ENCODE data around the gene CRACDL. TPM values are rescaled to one million over a fixed set of nuclear protein-coding genes. Genes with fewer than 3 reads are reported as not detected.

Gene CRACDL
- total RNA-seq, 1 experiment from 2014 or later, result not detected

DNA sequence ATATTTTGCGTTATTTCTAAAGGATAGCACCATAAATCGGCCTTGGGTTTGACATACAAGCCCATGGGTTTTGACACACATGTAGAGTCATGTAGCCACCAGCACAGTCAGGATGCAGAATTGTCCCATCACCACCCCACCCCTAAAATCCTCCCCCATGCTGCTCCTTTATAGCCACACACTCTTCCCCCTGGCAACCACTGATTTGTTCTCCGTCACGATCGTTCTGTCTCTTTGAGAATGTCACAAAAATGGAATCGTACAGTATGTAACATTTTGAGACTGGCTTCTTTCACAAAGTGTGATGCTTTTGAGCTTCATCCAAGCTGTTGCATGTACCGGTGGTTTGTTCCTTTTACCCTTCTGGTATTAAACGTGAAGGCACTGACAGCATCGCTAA is 39.1 kb downstream of the CRACDL start:
- no peaks in the 10 kb centered on the region for H4K20me1 ChIP-seq (ENCODE audit: low read length)
- no TSS peak for BruUV-seq (replicated peaks)
- TF ChIP-seq, protein P1, sequence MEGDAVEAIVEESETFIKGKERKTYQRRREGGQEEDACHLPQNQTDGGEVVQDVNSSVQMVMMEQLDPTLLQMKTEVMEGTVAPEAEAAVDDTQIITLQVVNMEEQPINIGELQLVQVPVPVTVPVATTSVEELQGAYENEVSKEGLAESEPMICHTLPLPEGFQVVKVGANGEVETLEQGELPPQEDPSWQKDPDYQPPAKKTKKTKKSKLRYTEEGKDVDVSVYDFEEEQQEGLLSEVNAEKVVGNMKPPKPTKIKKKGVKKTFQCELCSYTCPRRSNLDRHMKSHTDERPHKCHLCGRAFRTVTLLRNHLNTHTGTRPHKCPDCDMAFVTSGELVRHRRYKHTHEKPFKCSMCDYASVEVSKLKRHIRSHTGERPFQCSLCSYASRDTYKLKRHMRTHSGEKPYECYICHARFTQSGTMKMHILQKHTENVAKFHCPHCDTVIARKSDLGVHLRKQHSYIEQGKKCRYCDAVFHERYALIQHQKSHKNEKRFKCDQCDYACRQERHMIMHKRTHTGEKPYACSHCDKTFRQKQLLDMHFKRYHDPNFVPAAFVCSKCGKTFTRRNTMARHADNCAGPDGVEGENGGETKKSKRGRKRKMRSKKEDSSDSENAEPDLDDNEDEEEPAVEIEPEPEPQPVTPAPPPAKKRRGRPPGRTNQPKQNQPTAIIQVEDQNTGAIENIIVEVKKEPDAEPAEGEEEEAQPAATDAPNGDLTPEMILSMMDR (conservative IDR thresholded peaks at IDR 0.05; ENCODE audit: low read depth, low read length), result no peak
- TF ChIP-seq EZH2phosphoT487 (IDR thresholded peaks at IDR 0.05; ENCODE audit: borderline replicate concordance, low read length) (no peak), EZH2 (IDR thresholded peaks at IDR 0.05; ENCODE audit: low read length, unreplicated experiment) (no peak)
- ChIA-PET POLR2A (ENCODE audit: unreplicated experiment) (no interaction called here), CTCF (no interaction called here)
- ATAC-seq (no peak), DNase-seq (no peak)
- H3K9me3 ChIP-seq (ENCODE audit: low read length), result no peaks in the 10 kb centered on the region
- no peak overlapping the region for H3K4me2 ChIP-seq (ENCODE audit: low read length)
- no peaks in the 10 kb centered on the region for H3K79me2 ChIP-seq (ENCODE audit: low read length)
- no peaks in the 10 kb centered on the region for H3K36me3 ChIP-seq (ENCODE audit: low read depth, low read length)
- no peaks in the 10 kb centered on the region for H3K4me1 ChIP-seq (ENCODE audit: insufficient read depth, low read length)
- no peak overlapping the region for H3K27ac ChIP-seq (ENCODE audit: low read length)
- H3K9me2 ChIP-seq (replicated peaks; ENCODE audit: low read length), result no peaks in the 10 kb centered on the region
- H2AFZ ChIP-seq (ENCODE audit: low read length), result no peak overlapping the region
- H3K9ac ChIP-seq (ENCODE audit: low read length), result no peak overlapping the region
- H3F3A ChIP-seq (ENCODE audit: low read length, unreplicated experiment), result no peaks in the 10 kb centered on the region
- no peaks in the 10 kb centered on the region for H3K27me3 ChIP-seq (ENCODE audit: low read length)
- no peak overlapping the region for H3K4me3 ChIP-seq (ENCODE audit: low read length)
- intact Hi-C loops (cut with micrococcal nuclease), result no loop called here

DNA sequence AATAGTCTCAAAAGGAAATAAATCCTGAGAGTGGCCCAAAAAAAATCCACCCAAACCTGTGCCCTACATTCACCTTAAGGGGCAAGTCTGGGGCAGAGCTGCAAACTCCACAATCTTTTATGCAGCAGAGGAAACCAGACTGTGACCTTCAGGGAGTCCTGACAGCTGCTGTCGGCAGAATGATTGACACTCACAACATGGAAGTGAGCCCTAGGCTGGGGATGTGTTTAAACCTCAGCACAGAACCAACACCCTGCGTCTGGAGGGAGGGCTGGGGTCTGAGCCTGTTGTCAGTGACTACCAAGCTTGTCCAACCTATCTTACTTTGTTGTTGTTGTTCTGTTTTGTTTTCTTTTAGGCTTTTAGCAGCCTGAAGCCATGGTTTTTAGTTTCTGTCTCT is 39.6 kb downstream of the CRACDL start:
- Histone ChIP-seq H3K27me3 (ENCODE audit: low read length) (no peaks in the 10 kb centered on the region), H3F3A (ENCODE audit: low read length, unreplicated experiment) (no peaks in the 10 kb centered on the region), H3K36me3 (ENCODE audit: low read depth, low read length) (no peaks in the 10 kb centered on the region), H3K4me2 (ENCODE audit: low read length) (no peak overlapping the region), H3K9me3 (ENCODE audit: low read length) (no peaks in the 10 kb centered on the region), H3K9me2 (replicated peaks; ENCODE audit: low read length) (no peaks in the 10 kb centered on the region), H3K4me1 (ENCODE audit: insufficient read depth, low read length) (no peaks in the 10 kb centered on the region), H3K4me3 (ENCODE audit: low read length) (no peak overlapping the region), H2AFZ (ENCODE audit: low read length) (no peak overlapping the region), H3K9ac (ENCODE audit: low read length) (no peak overlapping the region), H4K20me1 (ENCODE audit: low read length) (no peaks in the 10 kb centered on the region), H3K79me2 (ENCODE audit: low read length) (no peaks in the 10 kb centered on the region), H3K27ac (ENCODE audit: low read length) (no peak overlapping the region)
- intact Hi-C loops (cut with micrococcal nuclease), result no loop called here
- ATAC-seq, result no peak
- POLR2A ChIA-PET (ENCODE audit: unreplicated experiment), result no interaction called here
- TF ChIP-seq, protein P1 (conservative IDR thresholded peaks at IDR 0.05; ENCODE audit: low read depth, low read length), result no peak
- TF ChIP-seq EZH2phosphoT487 (IDR thresholded peaks at IDR 0.05; ENCODE audit: borderline replicate concordance, low read length), result no peak
- TF ChIP-seq EZH2 (IDR thresholded peaks at IDR 0.05; ENCODE audit: low read length, unreplicated experiment), result no peak
- DNase-seq, result no peak
- no TSS peak for BruUV-seq (replicated peaks)
- CTCF ChIA-PET, result no interaction called here

DNA sequence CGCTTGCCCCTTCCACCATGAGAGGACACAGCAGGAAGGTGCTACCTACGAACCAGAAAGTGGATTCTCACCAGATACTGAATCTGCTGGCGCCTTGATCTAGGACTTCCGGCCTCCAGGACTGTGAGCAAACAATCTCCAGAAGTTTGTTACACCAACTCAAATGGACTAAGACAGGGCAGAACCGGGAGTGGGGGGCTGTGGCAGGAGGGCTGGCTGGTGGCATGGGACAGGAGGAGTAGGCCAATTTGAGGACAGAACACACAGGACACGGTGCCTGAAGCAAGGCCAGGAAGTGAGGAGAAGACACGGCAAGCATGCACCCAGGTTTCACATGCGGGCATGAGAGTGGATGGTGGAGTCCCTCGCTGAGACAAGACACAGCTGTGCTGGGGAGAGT is 40.1 kb downstream of the CRACDL start:
- TF ChIP-seq, protein P1 (conservative IDR thresholded peaks at IDR 0.05; ENCODE audit: low read depth, low read length), result no peak
- TF ChIP-seq EZH2 (IDR thresholded peaks at IDR 0.05; ENCODE audit: low read length, unreplicated experiment), result no peak
- no peak for TF ChIP-seq EZH2phosphoT487 (IDR thresholded peaks at IDR 0.05; ENCODE audit: borderline replicate concordance, low read length)
- Histone ChIP-seq H3K4me2 (ENCODE audit: low read length) (no peak overlapping the region), H3F3A (ENCODE audit: low read length, unreplicated experiment) (no peaks in the 10 kb centered on the region), H3K9ac (ENCODE audit: low read length) (no peak overlapping the region), H3K4me3 (ENCODE audit: low read length) (no peak overlapping the region), H3K9me3 (ENCODE audit: low read length) (no peaks in the 10 kb centered on the region), H3K36me3 (ENCODE audit: low read depth, low read length) (no peaks in the 10 kb centered on the region), H4K20me1 (ENCODE audit: low read length) (no peaks in the 10 kb centered on the region), H3K4me1 (ENCODE audit: insufficient read depth, low read length) (no peaks in the 10 kb centered on the region), H3K27me3 (ENCODE audit: low read length) (no peaks in the 10 kb centered on the region), H3K27ac (ENCODE audit: low read length) (no peak overlapping the region), H3K79me2 (ENCODE audit: low read length) (no peaks in the 10 kb centered on the region), H3K9me2 (replicated peaks; ENCODE audit: low read length) (no peaks in the 10 kb centered on the region), H2AFZ (ENCODE audit: low read length) (no peak overlapping the region)
- CTCF ChIA-PET, result no interaction called here
- intact Hi-C loops (cut with micrococcal nuclease), result no loop called here
- BruUV-seq (replicated peaks), result no TSS peak
- no peak for ATAC-seq
- DNase-seq, result no peak
- POLR2A ChIA-PET (ENCODE audit: unreplicated experiment), result no interaction called here

Data from PC-3 (cell line).